ENCODE measurements around the gene LRRC17.

LRRC17 gene, protein sequence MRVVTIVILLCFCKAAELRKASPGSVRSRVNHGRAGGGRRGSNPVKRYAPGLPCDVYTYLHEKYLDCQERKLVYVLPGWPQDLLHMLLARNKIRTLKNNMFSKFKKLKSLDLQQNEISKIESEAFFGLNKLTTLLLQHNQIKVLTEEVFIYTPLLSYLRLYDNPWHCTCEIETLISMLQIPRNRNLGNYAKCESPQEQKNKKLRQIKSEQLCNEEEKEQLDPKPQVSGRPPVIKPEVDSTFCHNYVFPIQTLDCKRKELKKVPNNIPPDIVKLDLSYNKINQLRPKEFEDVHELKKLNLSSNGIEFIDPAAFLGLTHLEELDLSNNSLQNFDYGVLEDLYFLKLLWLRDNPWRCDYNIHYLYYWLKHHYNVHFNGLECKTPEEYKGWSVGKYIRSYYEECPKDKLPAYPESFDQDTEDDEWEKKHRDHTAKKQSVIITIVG

DNA sequence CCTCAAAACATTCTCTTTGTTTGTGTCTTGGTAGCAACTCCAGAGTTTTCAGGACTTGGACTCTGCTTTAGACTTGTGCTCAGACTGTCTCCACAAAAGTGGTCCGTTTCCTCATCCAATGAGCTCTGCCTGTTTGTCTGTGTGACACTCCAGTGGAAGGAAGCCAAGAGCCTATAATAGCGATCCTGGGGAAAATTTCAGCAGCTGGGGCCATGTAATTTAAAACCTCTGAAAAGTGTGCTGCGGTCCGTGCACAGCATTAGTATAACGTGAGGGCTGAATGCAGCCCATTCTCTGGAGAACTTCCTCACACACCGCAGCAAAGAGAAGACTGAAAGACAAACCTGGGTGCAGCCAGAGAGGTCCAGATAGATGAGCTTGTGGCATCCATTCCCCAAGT is at the start of gene LRRC17:
Gene LRRC17, plus strand, starts transcription at position 259 of the 400 bp plus-strand sequence. CDS start 20,914 bp downstream, outside the sequence.
- no peak for DNase-seq

DNA sequence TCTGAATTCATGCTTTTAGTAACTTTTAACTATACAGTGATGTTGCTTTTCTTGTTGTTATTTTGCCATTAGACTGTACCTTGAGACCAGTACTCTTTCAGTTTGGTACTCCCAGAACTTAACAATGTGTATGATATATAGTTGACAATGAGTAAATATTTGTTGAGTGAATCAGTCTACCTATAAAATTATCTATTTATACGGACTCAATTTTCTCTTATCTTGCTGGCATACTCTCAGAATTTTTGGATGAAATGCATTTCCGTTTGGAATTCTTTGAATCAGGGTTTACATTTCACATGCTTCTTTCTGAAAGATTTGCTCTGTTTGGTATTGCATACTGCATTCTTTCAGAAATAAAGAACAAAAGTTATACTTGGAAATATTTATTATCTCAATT is 47.8 kb upstream of the LRRC17 start:
- DNase-seq, result no peak

- DNase-seq, result no peak
Observed at GRCh38 chr7:102866535-102867215, 46.1 kb upstream of the LRRC17 start.

DNA sequence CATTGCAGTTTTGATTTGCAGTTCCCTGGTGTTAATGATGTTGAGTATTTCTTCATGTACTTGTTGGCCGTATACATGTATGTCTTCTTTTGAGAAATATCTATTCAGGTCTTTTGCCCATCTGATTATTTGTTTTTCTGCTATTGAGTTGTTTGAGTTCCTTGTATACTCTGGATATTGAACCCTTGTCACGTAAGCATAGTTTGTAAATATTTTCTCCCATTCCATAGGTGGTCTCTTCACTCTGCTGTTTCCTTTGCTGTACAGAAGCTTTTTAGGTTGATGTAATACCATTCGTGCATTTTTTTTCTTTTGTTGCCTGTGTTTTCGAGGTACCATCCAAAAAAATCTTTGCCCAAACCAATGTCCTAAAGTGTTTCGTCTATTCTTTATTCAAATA is 43.6 kb upstream of the LRRC17 start:
- DNase-seq, result no peak

DNA sequence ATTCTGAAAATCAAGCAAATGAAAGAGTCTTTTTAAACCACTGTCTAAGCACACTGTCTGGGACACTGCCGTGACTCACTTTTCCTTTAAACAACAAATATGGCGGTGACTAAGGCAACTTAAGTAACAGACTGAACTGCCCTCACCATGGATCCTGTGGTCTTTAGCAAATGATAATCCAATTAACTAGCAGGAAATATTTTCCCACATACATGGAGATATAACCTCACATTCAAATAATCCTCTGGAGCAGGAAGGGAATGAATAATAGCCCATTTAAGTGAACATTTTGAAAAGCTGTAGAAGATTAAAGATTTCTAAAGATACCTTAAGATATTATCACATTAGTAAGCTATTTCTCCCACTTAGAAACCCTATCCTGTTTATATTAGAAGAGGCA is 40.3 kb upstream of the LRRC17 start:
- no peak for DNase-seq

GRCh38 chr7:102873470-102874165 is 39.2 kb upstream of the LRRC17 start:
- DNase-seq, result no peak

DNA sequence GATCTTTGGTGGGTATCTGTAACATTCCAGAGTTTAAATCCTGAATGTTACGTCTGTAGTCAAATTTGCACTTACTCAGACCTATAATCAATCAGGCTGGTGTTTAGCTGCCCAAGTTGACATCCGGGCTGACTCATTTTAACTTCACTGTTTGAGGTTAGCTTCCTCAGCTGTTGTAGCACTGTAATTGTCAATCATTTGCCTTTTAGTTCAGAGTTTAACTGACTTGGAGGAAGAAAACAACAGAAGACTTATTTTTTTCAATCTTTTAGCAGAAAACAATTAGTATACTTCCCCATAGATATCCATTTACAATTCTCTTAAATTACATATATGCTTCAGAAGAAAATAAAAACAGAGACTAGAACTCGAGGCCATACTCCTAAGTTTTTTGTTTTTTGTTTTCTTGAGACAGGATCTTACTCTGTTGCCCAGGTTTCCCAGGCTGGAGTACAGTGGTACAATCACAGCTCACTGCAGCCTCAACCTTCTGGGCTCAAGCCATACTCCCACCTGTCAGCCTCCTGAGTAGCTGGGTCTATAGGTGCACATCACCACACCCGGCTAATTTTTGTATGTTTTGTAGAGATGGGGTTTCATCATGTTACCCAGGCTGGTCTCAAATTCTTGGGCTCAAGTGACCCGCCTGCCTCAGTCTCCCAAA is 38.5 kb upstream of the LRRC17 start:
- no peak for DNase-seq

GRCh38 chr7:102874966-102875365 is 37.8 kb upstream of the LRRC17 start:
- no peak for DNase-seq

GRCh38 chr7:102875700-102876295 is 37.0 kb upstream of the LRRC17 start:
- DNase-seq, result peak; percentile 59

DNA sequence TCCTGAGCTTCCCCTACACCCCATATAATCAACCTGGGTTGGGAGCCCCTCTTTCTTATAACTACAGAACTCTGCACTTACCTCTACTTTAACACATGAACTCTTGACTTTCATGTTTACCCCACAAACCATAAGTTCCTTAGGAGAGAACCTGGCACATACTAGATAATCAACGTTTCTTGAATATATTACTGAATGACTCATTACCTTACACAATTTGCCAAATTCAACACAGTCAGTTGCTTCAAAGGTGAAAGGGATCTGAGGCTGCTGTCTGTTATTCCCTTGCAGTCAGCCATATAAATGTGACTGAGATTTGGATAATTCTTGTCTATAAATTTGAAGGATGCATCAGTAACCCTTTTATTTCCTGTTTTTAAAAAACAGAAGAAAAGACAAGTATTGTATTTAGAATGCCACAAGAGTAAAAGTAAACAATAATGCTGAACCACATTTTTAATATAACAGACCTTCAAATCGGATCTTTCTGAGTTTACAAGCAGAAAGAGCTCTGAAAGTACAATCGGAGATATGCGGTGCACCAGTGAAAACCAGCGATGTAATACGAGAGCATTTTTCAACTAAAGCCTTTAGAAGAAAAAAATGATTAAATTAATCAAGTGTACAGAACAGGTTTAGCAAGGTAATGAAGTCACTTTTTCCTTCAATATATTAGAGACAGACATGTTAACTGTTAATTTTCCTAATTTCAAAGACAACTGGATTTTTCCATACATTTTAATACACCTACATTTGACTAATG is 29.5 kb upstream of the LRRC17 start:
- DNase-seq, result no peak

GRCh38 chr7:102888561-102889233 is 24.1 kb upstream of the LRRC17 start:
- no peak for DNase-seq

- DNase-seq, result no peak
Observed at GRCh38 chr7:102889851-102890250, 22.9 kb upstream of the LRRC17 start.

GRCh38 chr7:102890292-102890970 is 22.4 kb upstream of the LRRC17 start:
- DNase-seq, result no peak

GRCh38 chr7:102890971-102891692 is 21.7 kb upstream of the LRRC17 start:
- DNase-seq, result no peak

GRCh38 chr7:102891693-102892261 is 21.0 kb upstream of the LRRC17 start:
- DNase-seq, result no peak

- DNase-seq, result no peak
Observed at GRCh38 chr7:102892631-102893278, 20.0 kb upstream of the LRRC17 start.

DNA sequence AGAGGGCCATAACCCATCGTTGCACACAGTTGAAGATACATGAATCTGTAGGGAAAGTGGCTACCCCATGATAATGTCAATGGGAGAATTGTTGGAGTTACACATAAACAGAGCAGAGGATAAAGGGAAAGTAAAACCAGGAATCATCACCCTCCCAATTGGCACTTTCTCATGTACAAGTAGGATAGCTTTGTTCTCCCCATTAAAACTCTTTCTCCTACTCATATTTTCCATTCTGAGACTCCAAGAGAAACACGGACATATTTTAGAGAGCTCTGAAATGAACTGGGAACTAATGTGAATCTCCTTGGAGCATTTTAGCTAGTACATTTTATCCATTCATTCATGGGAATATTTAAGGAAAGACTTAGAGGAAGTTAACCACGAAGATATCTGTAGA is 17.2 kb upstream of the LRRC17 start:
- DNase-seq, result no peak

DNA sequence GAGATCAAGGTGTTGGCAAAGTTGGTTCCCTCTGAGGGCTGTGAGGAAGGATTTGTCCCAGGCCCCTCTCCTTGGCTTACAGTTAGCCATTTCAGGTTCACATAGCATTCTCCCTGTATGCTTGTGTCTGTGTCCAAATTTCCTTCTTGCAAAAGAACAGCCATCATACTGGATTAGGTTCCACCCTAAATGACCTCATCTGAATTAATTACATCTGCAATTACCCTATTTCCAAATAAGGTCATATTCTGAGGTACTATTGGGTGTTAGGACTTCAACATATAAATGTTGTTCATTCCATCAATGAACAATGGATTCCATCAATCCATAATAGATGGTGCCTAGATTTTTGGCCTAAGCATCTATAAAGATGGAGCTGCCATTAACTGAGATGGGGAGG is 16.2 kb upstream of the LRRC17 start:
- DNase-seq, result no peak

GRCh38 chr7:102897211-102897631 is 15.6 kb upstream of the LRRC17 start:
- no peak for DNase-seq
